Activated CD4-positive, alpha-beta T cell treated with anti-CD3 and anti-CD28 coated beads, Interleukin-2, amount 50 U/mL, for 24 hours (primary cell): ENCODE measurements around the gene KIF17.
"Not testable (repeated sequence)": the region's sequence is repeated elsewhere in the genome, so short reads cannot be mapped to it uniquely, and the experiment has no call there.

Source experiments
- DNase-seq, 2 donors: peaks; one replicate each; pipeline ENCODE4 v3.0.0-alpha.2; 2020; ENCODE audit warnings: low read depth in 1 of 2, low spot score in 1 of 2

The KIF17 gene

DNA sequence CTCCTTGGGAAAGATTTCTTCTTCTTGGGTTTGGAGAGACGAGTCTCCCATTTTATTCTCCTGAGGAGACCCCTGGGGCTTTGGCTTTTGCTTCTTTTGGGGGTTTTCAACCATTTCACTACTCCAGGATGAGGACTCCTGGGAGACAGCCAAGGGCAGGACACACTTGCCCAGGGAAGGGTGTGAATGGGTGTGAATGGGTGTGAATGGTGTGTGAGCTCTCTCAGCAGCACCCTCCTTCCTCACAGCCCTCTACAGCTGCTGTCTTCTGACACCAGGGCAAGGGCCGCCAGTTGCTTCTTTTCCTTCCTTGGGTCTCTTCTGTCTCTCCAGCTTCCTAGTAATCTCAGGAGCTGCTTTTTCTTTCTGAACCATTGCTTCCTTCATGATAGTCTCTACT, 24.2 kb downstream of the KIF17 start:
- no peak for DNase-seq

DNA sequence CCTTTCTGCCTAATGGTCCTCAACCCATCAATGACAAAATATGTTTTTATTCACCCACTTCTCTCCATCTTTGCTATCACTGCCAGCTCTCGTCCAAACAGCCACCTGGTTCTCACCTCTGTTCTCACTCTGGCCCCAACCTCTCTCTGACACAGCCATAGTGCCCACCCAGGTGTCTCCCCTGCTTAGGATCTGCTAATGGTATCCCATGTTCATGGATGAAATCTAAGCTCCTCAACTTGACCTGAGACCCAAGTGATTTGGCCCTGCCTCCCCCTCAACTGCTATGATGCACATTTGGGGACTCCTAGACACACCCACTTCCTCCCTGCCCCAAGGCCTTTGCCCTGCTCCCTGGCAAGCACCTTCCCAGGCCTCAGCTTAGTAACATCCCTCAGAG, 25.9 kb downstream of the KIF17 start:
- DNase-seq, result no peak

DNA sequence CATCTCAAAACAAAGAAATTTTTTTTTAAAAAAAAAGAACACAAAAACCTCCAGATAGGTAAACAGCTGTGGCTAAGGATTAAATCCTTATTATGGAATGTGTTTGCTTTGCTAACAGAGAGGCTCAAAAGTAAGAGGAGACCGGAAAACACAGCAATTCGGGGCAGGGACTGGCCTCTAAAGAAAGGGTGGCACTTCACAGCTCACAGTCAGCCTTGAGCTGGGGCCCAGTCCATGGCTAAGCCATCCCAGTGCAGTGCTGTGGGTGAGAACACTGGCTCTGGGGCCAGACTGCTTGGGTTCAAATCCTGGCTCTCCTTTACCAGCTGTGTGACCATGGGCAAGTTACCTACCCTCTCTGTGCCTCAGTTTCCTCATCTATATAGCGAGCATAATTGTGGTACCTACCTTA, 28.2 kb downstream of the KIF17 start:
- no peak for DNase-seq

DNA sequence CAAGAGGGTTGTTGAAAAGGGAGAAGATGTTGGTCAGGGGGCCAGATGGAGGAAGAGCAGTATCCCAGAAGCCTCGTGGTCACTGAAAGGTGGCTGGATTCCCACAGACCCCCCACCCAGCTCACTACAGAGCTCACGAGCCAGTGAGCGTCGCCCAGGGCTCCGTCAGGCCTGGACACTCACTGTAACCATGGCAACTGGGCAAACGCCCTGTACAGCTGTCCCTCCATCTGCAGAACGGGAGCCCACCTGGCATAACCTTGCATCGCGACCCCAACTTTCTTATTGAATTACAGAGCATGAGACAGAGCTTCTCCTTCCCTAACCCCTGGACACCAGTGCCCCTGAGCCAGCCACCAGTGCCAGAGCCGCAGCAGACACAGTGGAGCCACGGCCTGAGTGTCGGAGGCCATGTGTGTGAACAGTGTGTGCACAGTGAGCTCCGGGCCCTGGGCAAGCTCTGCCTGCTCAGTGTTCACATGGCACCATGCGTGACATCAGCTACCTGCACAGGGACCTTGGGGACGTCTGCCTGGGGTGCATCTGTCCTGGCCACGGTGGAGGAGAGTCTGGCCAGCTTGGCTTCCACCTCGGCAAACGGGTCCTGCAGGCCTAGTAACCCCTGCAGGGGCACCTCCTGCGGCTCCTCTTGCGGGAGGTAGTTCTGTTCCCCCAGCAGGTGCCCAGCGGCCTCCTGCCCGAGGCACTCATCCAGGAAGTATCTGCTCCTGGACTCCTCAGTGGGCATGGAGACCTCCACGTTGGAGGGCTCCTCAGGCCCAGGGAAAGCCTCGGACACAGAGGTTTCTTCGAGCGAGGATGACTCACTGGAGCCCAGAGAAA, 30.7 kb downstream of the KIF17 start:
- DNase-seq, result no peak

DNA sequence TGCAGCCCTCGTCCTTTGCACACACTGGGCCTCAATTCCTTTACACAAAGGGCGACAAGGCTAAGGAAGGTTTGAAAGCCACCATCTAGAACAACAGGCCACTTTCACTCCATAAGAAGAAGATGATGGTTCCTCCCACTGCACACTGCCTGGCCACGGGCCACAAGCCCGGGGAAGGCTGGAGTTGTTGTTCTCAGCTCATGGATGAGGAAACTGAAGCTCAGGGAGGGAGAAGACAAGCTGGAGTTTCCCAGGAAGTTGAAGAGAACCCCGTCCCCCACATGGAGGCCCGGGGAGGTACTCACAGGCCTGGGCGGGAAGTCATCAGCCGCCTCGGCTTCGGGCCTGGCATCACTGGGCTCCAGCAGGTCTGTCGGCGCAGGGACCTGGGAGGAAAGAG, 32.1 kb downstream of the KIF17 start:
- no peak for DNase-seq

DNA sequence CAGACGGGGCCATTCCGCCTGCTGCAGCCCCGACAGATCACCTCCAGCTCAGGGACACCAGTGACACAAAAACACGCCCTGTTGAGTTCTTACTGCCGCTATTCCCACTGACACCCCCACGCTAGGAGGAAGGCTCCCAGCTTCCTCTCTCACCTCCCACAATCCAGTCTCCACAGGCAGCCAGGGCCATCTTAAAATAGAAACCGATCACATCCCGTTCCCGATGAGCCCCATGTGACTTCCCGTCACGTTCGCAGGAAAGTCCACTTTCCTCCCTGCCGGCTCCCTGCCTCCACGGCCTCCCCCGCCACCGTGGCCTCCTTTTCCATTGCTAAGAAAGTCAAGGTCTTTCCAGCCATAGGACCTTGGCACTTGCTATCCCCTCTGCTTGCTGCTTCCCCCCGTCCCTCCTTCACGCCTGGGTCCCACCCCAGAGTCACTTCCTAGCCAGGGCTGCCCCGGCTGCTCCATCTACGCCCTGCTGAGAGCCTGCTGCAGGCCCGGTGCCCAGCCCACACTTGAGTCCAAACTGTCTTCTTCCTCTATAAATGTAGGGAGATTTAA, 32.6 kb downstream of the KIF17 start:
- DNase-seq, result no peak

DNA sequence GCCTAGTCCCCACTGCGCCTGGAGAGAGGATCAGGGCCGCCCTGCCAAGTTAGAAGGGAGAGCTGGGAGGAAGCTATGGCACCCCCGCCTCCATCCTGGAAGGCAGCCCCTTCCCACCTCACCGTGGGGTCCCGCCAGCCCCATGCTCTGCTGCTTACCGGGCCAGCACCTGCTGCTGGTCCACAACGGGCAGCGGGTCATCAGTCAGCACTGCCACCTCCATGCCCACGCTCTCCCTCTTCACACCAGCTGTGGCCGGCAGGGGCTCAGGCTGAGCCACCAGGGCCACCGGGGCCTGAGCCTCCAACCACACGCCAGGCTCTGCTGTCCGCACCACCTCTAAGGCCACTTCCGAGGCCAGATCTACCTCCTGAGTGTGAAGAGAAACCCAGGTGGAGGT, 33.2 kb downstream of the KIF17 start:
- no peak for DNase-seq

DNA sequence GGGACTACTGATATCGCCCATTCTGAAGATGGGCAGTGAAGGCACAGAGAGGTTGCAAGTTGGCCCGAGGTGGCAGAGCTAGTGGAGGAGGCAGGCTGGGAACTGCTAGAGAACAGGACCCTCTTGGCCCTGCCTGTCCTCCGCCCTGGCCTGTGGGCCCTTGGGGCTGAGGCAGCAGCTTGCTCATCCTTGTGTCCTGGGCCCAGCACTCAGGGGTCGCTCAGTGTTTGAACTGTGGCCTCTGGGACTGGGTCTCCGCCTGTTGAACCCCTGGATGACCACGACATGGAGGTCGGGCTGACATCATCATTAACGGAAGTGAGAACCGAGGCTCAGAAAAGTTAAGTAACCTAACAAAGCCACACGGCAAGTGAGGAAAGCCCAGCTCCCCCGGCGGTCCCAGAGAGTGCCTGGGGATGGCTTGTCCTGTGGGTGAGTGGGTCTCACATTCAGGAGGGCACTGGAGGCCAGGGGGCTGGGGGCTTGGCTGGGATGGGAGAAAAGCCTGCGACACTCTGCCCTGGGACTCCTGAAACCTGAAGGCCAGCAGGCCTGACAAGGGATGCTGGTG, 33.7 kb downstream of the KIF17 start:
- no peak for DNase-seq

DNA sequence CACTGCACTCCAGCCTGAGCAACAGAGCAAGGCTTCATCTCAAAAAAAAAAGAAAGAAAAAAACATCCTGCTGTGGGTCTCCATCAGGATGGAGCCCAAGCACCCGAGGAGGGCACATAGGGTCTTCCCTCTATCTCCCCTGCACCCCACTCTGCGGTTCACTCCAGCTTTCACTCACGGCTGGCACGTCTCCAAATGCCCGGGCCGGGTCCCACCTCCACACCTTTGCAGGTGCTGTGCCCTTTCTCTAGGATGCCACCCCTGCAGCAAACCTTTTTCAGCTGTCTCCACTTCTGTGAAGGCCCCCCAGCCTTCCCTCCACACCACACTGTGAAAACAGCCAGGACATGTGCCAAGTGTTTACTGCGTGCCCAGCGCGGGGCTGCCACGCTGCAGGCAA, 34.2 kb downstream of the KIF17 start:
- no peak for DNase-seq

DNA sequence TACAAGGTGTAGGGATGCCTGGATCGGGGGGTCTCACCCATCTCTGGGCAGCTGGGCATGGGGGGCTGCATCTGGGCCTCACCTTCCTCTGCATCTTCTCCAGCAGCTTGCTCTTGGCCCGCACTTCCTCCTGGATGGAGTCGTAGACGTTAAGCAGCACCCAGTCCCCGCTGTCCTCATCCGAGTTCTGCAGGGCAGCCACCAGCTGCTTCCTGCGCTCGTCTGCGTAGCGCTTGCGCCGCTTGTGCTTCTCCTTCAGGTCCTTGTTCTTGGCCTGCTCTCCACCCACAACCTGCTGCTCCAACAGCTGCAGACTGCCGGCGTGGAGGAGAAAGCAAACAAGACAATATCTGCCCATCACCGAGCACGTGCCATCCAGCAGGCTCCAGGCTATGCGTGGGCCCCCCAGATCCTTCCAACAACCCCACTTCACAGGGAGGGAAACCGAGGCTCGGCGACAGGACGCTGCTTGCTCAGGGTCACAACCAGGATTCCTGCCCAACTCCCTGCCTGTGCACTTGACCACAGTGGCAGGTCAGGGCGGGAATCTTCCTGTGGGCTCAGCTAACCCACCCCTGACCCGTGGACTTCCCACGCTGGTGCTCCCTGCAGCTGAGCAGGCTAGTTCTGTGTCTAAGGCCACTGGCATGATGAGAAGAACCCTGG, 35.1 kb downstream of the KIF17 start:
- no peak for DNase-seq

DNA sequence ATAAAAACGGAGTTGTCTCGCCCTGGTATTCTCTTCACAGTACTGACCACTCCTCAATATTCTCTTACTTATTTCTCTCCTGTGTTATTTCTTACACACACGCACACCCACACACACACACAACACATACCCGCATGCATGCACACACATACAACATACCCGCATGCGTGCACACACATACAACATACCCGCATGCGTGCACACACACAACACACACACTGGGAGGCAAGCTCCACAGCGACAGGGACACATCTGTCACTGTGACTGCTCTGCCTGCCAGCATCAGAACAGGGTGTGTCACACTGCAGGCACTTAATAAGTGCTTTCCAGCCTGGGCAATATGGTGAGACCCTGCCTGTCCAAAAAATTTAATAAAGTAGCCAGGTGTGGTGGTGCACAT, 35.8 kb downstream of the KIF17 start:
- DNase-seq, result no peak

DNA sequence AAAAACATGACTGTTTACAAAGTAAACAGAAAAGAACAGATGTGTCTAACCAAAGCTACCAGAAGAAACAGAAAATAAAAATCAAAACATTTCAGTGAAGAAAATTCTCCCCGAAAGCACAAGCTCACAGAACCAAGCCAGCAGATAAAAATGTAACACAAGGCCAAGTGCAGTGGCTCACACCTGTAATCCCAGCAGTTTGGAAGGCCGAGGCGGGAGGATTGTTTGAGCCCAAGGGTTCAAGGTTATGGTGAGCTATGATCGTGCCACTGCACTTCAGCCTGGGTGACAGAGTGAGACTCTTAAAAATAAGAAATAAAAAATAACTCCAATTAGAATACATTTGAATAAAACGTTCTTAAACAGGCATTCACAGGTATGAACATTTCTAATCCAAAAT, 37.5 kb downstream of the KIF17 start:
- DNase-seq, result no peak

DNA sequence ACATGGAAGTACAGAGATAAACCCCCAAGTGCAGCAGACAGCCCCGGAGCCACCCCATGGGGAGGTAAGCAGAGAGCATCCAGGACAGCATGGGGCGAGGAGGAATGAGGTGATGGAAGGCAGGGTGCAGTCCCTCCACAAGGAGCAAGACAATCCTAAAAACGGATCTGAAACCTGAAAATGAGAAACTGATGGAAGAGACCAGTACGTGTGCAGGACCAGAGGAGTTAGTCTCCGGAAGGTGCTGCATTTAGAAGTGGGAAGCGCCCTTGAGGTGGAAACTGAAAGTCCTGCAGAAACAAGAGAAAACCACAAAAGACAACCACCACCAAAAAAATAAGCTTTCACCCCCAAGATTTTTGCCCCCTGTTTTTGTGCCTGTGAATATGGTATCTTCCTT, 39.2 kb downstream of the KIF17 start:
- no peak for DNase-seq

DNA sequence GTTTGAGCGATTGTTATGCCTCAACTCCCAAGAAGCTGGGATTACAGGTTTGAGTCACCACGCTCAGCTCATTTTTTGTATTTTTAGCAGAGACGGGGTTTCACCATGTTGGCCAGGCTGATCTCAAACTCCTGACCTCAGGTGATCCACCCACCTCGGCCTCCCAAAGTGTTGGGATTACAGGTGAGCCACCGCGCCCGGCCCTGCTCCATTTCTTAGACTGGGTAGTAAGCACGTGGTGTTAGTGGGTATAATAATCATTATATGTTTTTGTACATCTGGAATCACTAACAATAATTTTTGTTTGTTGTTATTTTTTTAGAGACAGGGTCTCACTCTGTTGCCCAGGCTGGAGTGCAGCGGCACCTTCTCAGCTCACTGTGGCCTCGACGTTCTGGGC, 44.2 kb downstream of the KIF17 start:
- not testable (repeated sequence) for DNase-seq

DNA sequence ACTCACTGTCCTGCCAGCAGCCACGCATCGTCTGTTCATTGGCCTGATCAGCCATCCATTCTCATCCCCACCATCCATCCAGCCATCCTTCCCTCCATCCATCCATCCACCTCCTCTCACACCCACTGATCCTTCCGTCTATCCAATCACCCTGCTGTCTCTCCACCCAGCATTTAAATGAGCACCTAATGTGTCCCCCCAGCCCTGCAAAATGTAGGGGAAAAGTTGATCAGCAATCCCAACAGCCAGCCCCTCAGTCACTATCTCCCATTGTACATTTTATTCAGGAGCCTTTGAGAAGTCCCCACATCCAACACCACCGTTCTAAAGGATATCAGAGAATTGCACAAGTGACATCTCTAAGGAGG, 45.6 kb downstream of the KIF17 start:
- no peak for DNase-seq

DNA sequence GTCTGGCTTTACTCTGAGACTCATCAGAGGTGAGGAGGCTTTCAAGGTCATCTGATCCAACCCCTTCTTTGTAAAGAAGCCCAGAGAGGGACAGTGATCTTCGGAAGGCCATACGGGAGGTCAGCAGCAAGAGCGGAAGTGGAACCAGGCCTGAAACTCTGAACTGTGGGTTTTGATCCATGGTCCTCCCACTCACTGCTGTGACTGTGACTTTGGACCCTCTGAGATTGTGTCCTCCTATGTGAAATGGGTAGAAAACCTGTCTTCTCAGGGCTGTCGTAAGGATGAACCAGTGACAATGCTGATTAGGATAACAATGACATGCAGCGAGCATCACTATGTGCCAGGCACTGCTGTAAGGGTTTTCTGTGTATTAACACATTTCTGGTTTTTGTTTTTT, 46.9 kb downstream of the KIF17 start:
- no peak for DNase-seq

DNA sequence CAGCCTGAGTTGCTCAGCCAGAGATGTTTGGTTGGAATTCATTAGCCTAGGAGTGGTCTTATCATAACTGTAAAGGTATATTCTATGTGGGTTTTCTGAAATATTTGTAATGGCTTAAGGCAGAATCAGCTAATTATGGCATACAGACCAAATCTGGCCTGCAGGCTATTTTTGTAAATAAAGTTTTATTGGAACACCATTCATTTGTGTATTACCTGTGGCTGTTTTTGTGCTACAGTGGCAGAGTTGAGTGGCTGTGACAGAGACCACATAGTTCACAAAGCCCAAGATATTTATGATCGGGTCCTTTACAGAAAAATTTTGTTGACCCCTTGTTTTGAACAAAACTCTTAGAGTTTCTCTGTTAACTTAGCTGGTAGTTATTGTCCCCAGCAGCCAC, 49.2 kb downstream of the KIF17 start:
- DNase-seq, result no peak

DNA sequence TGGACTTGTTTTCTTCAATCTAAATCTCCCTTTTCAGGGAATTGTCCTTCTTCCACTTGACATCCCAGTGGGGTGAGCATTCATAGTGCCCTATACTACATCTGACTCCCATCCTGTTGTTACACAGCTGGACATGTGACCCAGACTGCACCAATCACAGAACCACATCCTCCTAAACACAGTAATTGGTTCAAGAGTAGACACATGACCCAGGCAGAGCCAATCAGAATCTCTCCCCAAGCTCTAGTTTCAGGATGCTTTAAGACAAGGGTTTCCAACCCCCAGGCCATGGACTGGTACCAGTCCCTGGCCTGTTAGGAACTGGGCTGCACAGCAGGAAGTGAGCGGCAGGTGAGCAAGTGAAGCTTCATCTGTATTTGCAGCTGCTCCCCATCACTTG, 51.0 kb downstream of the KIF17 start:
- no peak for DNase-seq

DNA sequence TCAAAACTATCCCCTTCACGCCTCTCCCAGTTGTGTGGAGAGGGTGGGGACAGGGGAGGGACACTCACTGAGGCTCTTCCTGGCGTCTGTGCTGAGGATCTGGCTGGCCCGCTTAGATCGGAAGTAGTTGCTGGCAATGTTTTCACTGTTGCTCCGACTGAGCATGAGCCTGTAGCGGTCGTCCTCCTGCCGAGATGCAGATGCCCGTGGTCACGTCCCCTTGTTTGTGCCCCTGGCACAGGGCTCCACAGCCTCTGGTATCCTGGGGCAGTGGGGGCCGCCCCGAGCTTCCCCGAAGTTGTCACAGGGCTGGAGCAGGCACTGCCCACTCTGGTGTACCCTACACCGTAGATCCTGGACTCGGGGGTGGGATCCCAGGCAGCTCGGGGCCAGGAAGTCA, 51.7 kb downstream of the KIF17 start:
- no peak for DNase-seq

DNA sequence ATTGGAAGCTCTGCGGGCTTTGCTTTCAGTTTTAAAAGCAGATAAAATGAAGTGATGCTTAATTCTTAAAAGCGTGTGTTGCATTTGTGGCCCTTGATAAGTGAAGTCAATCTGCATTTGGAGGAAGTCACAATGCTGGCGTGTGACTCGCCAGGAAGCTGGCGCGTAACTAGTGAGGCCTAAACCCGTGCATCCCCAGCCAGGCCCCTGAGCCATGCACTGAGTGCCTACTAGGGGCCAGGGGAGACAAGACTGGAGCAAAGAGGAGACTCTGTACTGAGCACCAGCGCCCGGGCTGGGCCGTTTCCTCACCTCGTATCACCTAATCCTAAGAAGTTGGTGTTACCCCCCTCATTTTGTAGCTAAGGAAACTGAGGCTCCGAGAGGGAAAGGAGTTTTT, 52.1 kb downstream of the KIF17 start:
- no peak for DNase-seq

DNA sequence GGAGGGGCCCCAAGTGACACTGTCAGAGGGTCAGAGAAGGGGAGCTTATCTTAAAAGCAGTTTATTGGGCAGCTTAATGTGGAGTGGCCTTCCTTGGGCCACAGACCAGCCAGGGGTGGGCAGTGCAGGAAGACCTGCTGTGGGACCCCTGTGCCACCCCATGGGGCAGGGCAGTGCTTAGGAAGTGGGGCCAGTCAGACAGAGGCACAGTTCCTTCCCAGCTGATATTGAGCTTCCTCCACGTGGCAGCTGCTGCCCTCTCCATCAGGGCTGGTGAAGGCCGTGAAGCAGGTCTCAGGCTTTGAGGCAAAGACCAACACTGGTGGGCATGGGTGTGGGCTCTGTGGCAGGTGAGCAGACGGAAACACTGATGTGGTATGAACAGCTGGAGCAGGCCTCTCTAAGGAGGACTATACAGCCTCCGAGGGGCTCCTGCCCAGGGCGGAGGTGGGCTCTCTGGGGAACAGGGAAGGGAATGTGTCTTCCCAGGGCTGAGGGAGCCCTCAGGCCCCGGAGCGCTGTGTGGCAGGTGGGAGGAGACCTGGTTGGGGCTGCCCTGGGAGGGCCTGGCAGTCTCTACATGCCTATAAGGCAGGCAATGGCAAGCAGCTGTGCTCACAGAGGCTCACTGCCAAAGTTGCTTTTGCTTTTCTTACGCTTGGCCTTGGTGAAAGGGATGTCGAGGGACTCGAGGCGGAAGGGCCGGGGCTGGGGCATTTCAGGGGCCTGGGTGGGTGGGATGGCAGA, 53.7 kb downstream of the KIF17 start:
- no peak for DNase-seq

DNA sequence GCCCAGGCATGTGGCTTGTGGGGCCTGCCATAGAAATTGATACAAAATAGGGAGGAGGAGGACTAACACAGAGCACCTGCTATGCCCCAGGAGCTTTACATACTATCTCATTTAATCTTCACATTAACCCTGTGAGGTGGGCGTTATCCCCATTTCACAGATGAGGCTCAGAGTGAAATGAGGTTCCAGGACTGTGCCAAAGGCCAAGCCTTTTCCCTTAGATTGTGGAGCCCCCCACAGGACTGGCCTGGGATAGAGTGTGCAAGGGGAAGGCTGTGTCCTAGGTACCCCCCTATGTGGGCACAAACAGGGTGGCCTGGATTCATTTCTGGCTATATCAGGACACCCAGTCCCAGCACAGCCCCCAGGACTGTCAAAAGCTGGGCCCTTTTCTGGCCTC, 54.4 kb downstream of the KIF17 start:
- DNase-seq, result no peak
